Measurements from ENCODE around the gene IL16.
"Not testable (repeated sequence)": the region's sequence is repeated elsewhere in the genome, so short reads cannot be mapped to it uniquely, and the experiment has no call there.

The IL16 gene

GRCh38 chr15:81339851-81340250 is 143.2 kb downstream of the IL16 start:
- no peak for TF ChIP-seq CTCF (IDR thresholded peaks at IDR 0.05; ENCODE audit: insufficient read depth, low read depth, low read length, missing control alignments)
- H3K4me3 ChIP-seq (ENCODE audit: low read depth, low read length), result no peak overlapping the region
- DNase-seq (ENCODE audit: low read depth), result no peak

- DNase-seq (ENCODE audit: low read depth), result no peak
- H3K4me3 ChIP-seq (ENCODE audit: low read depth, low read length), result no peak overlapping the region
- no peak for TF ChIP-seq CTCF (IDR thresholded peaks at IDR 0.05; ENCODE audit: insufficient read depth, low read depth, low read length, missing control alignments)
Observed at GRCh38 chr15:81341351-81341750, 144.7 kb downstream of the IL16 start.

- TF ChIP-seq CTCF (IDR thresholded peaks at IDR 0.05; ENCODE audit: insufficient read depth, low read depth, low read length, missing control alignments), result no peak
- H3K4me3 ChIP-seq (ENCODE audit: low read depth, low read length), result no peak overlapping the region
- DNase-seq (ENCODE audit: low read depth), result no peak
Observed at GRCh38 chr15:81343371-81343770, 146.7 kb downstream of the IL16 start.

GRCh38 chr15:81346611-81347010 is 149.9 kb downstream of the IL16 start:
- DNase-seq (ENCODE audit: low read depth), result no peak
- H3K4me3 ChIP-seq (ENCODE audit: low read depth, low read length), result no peak overlapping the region
- TF ChIP-seq CTCF (IDR thresholded peaks at IDR 0.05; ENCODE audit: insufficient read depth, low read depth, low read length, missing control alignments), result no peak

- no peak for DNase-seq (ENCODE audit: low read depth)
- H3K4me3 ChIP-seq (ENCODE audit: low read depth, low read length), result no peak overlapping the region
- TF ChIP-seq CTCF (IDR thresholded peaks at IDR 0.05; ENCODE audit: insufficient read depth, low read depth, low read length, missing control alignments), result no peak
Observed at GRCh38 chr15:81347910-81348309, 151.2 kb downstream of the IL16 start.

- H3K4me3 ChIP-seq (ENCODE audit: low read depth, low read length); DNase-seq (ENCODE audit: low read depth): not testable (repeated sequence)
Observed at GRCh38 chr15:81348691-81349090, 152.0 kb downstream of the IL16 start.

- H3K4me3 ChIP-seq (ENCODE audit: low read depth, low read length), result no peak overlapping the region
- no peak for TF ChIP-seq CTCF (IDR thresholded peaks at IDR 0.05; ENCODE audit: insufficient read depth, low read depth, low read length, missing control alignments)
- DNase-seq (ENCODE audit: low read depth), result no peak
Observed at GRCh38 chr15:81349271-81349670, 152.6 kb downstream of the IL16 start.

GRCh38 chr15:81351651-81352050 is 155.0 kb downstream of the IL16 start:
- no peak for TF ChIP-seq CTCF (IDR thresholded peaks at IDR 0.05; ENCODE audit: insufficient read depth, low read depth, low read length, missing control alignments)
- H3K4me3 ChIP-seq (ENCODE audit: low read depth, low read length), result no peak overlapping the region
- no peak for DNase-seq (ENCODE audit: low read depth)

Data from GM12865 (cell line).